K562 treated with DMSO at 1 percent for 24 hours (cell line): ENCODE results near the gene CDK14. TPM values are rescaled to one million over a fixed set of nuclear protein-coding genes. Genes with fewer than 3 reads are reported as not detected.

ENCODE experiments used
- total RNA-seq: library from RNA; unstranded; fragments of 300-600 nt; gene quantifications from 2 replicates; pipeline ENCODE4 v1.2.3, GENCODE V29; 2022; ENCODE audit warnings: low read depth; ENCODE audit not compliant: insufficient read depth

The CDK14 gene
- total RNA-seq: 0.57 and 0.58 TPM in 2 replicates

DNA sequence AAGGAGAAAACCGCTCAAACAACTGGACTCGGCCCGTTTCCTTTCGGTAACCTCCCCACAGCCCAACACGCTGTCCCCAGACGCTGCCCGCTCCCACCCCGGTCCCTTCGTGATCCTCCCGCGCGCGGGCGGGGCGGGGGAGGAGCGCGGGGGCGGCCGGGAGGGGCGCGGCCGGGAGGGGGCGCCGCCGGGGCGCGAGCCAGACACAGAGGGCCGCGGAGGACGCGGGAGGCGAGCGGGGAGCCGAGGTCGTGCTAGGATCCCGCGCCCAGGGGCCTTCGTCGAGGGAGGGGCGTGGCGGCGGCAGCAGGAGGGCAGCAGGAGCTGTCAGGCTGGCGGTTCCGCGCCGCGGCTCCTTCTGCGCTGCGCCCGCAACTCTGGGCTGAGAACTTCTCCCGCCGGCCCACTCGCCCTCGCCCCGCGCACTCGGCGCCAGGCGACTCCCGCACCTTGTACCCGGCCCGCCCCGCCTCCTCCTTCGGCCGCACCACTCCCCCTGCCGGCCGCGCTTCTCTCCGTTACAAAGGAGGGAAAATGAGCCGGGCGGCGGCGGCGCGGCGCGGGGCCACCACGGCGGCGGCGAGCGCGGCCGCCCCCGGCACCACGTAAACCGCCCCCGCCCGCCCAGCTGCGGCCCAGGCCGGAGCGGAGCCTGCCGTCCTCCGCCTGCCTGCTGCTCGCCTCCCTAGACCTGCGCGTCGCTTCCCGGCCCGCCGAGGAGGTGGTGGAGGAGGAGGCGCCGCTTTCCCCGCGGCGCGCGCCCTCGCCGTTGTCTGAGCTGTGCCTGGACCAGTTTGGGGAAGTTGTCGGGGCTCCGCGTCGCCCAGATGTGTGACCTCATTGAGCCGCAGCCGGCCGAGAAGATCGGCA is at the start of gene CDK14:
Gene CDK14 (plus strand): TSS at position 521 of the 870 bp plus-strand sequence. CDS start 307 bp downstream, at position 828.

Other genes with a start within 250 kb of the CDK14 start
- 6.5 and 12.9 TPM in 2 replicates for gene GTPBP10, start 249.6 kb upstream of the CDK14 start, total RNA-seq
- gene CLDN12, start 192.9 kb upstream of the CDK14 start, total RNA-seq: 11.0 and 11.4 TPM in 2 replicates
- gene PTTG1IP2, start 126.7 kb upstream of the CDK14 start, total RNA-seq: not detected in 2 replicates